Activated CD4-positive, alpha-beta T cell treated with anti-CD3 and anti-CD28 coated beads, Interleukin-2, amount 10 ng/mL, durations not matched to agents 24 days and 14 days (primary cell): Measurements from ENCODE around the gene TOMM5. TPM values are rescaled to one million over a fixed set of nuclear protein-coding genes. Genes with fewer than 3 reads are reported as not detected.
A peak's percentile ranks its signal among the peaks of the same experiment; 100 is the strongest.

Experiments used
- DNase-seq: peaks from one replicate; pipeline ENCODE4 v3.0.0; 2022
- H3K27ac Mint-ChIP-seq: one replicate; pipeline ENCODE4 v1.8.0; 2022; ENCODE audit warnings: mild to moderate bottlenecking, mixed read lengths
- H3K27me3 Mint-ChIP-seq: one replicate; pipeline ENCODE4 v1.8.0; 2022; ENCODE audit warnings: mixed read lengths
- H3K36me3 Mint-ChIP-seq: one replicate; pipeline ENCODE4 v1.8.0; 2022; ENCODE audit warnings: low read depth, mild to moderate bottlenecking, mixed read lengths
- H3K4me1 Mint-ChIP-seq: one replicate; pipeline ENCODE4 v1.8.0; 2021; ENCODE audit warnings: mixed read lengths
- H3K4me3 Mint-ChIP-seq: one replicate; pipeline ENCODE4 v1.8.0; 2022; ENCODE audit warnings: mild to moderate bottlenecking, moderate library complexity, mixed read lengths
- H3K9me3 Mint-ChIP-seq: one replicate; pipeline ENCODE4 v1.8.0; 2021; ENCODE audit warnings: mixed read lengths
- intact Hi-C: fragments of 100-400 bp; cut with micrococcal nuclease; formaldehyde crosslinking; loops from one replicate; pipeline ENCODE4 v1.15.1; 2023
- total RNA-seq: library from RNA; stranded (reverse); gene quantifications from 2 replicates; pipeline ENCODE4 v1.2.3, GENCODE V29; 2022

TOMM5 gene
- total RNA-seq, 1 donor from 2014 or later: 193 TPM

- no peak overlapping the region for H3K27ac Mint-ChIP-seq
- DNase-seq: no peak
- no peak overlapping the region for H3K4me3 Mint-ChIP-seq
- H3K4me1 Mint-ChIP-seq: peaks cover 10% of the 10 kb centered on the region
- peaks cover 33% of the 10 kb centered on the region for H3K27me3 Mint-ChIP-seq
- no peaks in the 10 kb centered on the region for H3K9me3 Mint-ChIP-seq
- H3K36me3 Mint-ChIP-seq: peaks cover 8% of the 10 kb centered on the region
- intact Hi-C loops: no loop called here
Measured at GRCh38 chr9:37596504-37596903, 4.1 kb upstream of the TOMM5 start.

- Mint-ChIP-seq H3K27ac (no peak overlapping the region), H3K36me3 (peaks cover 24% of the 10 kb centered on the region), H3K9me3 (no peaks in the 10 kb centered on the region), H3K4me3 (peak overlapping the region; percentile 43), H3K4me1 (peaks cover 21% of the 10 kb centered on the region), H3K27me3 (peaks cover 23% of the 10 kb centered on the region)
- intact Hi-C loops: loop anchor here (1.0 to 5.0 kb wide), 7 partner anchors 17 to 472 kb away; partner anchors contain the start of genes DCAF10, FBXO10, FRMPD1 and GRHPR
- DNase-seq: no peak
Measured at GRCh38 chr9:37593883-37594448, 1.6 kb upstream of the TOMM5 start.

DNA sequence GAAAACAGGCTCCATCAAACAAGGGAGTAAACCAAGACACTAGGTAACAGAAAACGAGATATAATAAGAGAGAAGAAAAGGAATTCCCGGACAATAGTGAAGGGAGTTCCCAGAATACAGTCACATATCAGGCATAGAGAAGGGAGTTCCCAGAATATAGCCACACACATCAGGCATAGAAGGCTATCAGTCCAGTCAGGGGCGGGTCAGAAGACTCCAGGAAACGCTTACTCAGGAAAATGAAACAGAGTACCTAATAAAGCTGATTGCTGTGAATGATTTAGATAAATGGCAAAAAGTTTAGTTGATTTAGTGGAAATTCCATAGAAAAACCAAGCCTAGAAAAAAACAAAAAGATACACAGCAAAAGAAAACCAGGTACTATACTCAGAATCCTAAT is 4.9 kb downstream of the TOMM5 start:
- H3K4me1 Mint-ChIP-seq: peaks cover 22% of the 10 kb centered on the region
- intact Hi-C loops: no loop called here
- DNase-seq: no peak
- peaks cover 75% of the 10 kb centered on the region for H3K36me3 Mint-ChIP-seq
- no peaks in the 10 kb centered on the region for H3K9me3 Mint-ChIP-seq
- H3K27ac Mint-ChIP-seq: no peak overlapping the region
- H3K27me3 Mint-ChIP-seq: peaks cover 2% of the 10 kb centered on the region
- no peak overlapping the region for H3K4me3 Mint-ChIP-seq

DNA sequence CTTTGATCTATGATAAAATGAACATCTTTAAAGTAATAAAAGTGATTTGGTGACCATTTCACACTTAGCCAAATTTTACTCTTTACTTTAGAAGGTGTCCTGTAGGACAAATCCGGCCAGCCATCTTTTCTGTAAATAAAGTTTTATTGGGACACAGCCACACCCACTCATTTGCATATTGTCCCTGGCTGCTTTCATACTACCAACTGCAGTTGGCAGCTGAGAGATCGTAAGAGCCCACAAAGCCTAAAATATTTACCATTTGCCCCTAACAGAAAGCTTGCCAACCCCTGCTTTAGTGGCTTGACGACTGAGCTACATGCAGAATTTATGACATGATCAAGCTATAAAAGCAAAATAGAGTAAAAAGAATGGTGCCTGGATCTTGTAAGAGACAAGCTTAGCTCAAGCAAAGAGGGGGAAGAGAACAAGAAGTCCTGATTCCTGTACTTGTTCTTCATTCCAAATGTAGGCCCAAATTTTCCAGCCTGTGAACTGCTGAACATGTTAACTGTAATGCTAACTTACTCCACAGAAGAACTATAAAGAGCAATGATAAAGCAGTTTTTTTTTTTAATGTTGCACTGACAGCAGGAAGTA is 8.8 kb downstream of the TOMM5 start:
- no peak for DNase-seq
- Mint-ChIP-seq H3K9me3 (no peaks in the 10 kb centered on the region), H3K27me3 (no peaks in the 10 kb centered on the region), H3K4me1 (peaks cover 8% of the 10 kb centered on the region), H3K36me3 (peaks cover 56% of the 10 kb centered on the region), H3K27ac (no peak overlapping the region), H3K4me3 (no peak overlapping the region)
- intact Hi-C loops: no loop called here

- Mint-ChIP-seq H3K4me1 (peaks cover 8% of the 10 kb centered on the region), H3K36me3 (peaks cover 49% of the 10 kb centered on the region), H3K4me3 (no peak overlapping the region), H3K27me3 (no peaks in the 10 kb centered on the region), H3K9me3 (no peaks in the 10 kb centered on the region), H3K27ac (peak overlapping the region; percentile 0)
- DNase-seq: peak; percentile 59
- intact Hi-C loops: no loop called here
Measured at GRCh38 chr9:37582548-37583157, 9.7 kb downstream of the TOMM5 start.

DNA sequence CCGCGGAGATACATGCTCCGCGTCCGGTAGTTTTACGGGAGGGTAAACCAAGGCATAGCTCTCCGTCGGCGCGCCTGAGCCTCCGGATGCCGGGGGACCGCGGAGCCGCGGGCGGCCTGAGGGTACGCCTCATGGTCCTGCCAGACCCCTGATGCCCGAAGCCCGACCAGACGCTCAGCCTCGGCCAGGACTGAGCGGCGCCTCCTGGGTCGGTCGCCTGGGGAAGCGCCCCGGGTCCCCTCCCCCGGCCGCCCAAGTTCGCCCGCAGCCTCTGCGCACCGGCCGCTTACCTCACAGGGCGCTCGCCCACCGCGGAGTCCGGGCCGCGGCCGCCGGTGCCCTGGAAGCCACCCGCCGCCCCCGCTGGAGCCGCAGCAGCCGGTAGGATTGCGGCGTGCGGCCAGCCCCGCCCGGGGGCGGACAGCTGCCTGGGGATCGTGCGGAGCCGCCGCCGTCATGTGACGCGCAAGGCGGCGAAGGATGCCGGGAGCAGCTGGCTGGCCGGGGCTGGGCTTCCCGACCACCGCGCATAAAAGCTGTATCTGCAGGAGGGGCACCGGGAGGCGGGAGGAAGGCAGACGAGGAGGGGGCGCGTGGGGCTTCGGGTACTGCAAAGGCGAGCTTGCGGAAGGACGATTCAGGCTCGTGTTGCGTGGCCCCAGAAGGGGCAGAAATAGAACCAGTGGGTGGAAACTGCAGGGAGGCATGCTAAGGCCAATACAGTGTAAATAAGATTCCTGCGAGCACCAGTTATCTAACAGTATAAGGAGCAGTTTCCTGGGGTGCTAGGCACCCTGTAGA is 16.3 kb downstream of the TOMM5 start, which contains the start of gene FBXO10:
Gene FBXO10 (minus strand): TSS at position 460 of the 801 bp plus-strand sequence. CDS start 34,612 bp downstream, outside the sequence.
- H3K27ac Mint-ChIP-seq: peak within 1 kb of the TSS; percentile 31
- peaks cover 10% of the 10 kb centered on the region for H3K27me3 Mint-ChIP-seq
- peaks cover 13% of the 10 kb centered on the region for H3K36me3 Mint-ChIP-seq
- intact Hi-C loops: loop anchor here (2.0 to 5.0 kb wide), 2 partner anchors 17 to 89 kb away; partner anchors contain the start of genes POLR1E and TOMM5
- peak; percentile 88 for DNase-seq
- H3K4me1 Mint-ChIP-seq: peaks cover 22% of the 10 kb centered on the region
- no peaks in the 10 kb centered on the region for H3K9me3 Mint-ChIP-seq
- peak within 1 kb of the TSS; percentile 90 for H3K4me3 Mint-ChIP-seq

GRCh38 chr9:37575511-37575914 is 16.9 kb downstream of the TOMM5 start:
- peaks cover 13% of the 10 kb centered on the region for H3K36me3 Mint-ChIP-seq
- no peaks in the 10 kb centered on the region for H3K9me3 Mint-ChIP-seq
- H3K27me3 Mint-ChIP-seq: peaks cover 10% of the 10 kb centered on the region
- H3K4me3 Mint-ChIP-seq: peak overlapping the region; percentile 78
- H3K4me1 Mint-ChIP-seq: peaks cover 22% of the 10 kb centered on the region
- intact Hi-C loops: loop anchor here (5.0 kb wide), 1 partner anchor 88 kb away; the partner anchor contains the start of gene POLR1E
- no peak overlapping the region for H3K27ac Mint-ChIP-seq
- no peak for DNase-seq

DNA sequence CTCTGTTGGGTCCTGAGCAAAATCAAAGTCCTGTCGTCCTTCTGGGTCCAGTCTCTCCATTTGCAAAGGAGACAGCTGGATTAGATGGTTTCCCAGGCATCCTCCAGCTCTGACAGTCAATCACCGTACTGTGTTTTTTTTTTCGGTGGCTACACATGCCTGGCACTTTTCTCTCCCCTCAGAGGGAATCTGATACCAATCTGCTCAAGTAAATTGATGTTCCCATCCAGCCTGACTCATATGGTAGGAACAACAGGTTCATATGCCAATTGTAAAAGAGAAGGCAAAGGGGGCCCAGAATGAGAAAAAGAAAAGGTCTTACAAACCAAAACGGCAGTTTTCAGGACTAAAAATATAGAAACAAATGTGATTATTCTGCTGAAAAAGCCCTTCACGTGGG is 17.4 kb downstream of the TOMM5 start:
- H3K27ac Mint-ChIP-seq: no peak overlapping the region
- peaks cover 22% of the 10 kb centered on the region for H3K4me1 Mint-ChIP-seq
- H3K4me3 Mint-ChIP-seq: peak overlapping the region; percentile 78
- intact Hi-C loops: loop anchor here (5.0 kb wide), 1 partner anchor 88 kb away; the partner anchor contains the start of gene POLR1E
- peaks cover 11% of the 10 kb centered on the region for H3K36me3 Mint-ChIP-seq
- no peaks in the 10 kb centered on the region for H3K9me3 Mint-ChIP-seq
- DNase-seq: no peak
- H3K27me3 Mint-ChIP-seq: peaks cover 10% of the 10 kb centered on the region

DNA sequence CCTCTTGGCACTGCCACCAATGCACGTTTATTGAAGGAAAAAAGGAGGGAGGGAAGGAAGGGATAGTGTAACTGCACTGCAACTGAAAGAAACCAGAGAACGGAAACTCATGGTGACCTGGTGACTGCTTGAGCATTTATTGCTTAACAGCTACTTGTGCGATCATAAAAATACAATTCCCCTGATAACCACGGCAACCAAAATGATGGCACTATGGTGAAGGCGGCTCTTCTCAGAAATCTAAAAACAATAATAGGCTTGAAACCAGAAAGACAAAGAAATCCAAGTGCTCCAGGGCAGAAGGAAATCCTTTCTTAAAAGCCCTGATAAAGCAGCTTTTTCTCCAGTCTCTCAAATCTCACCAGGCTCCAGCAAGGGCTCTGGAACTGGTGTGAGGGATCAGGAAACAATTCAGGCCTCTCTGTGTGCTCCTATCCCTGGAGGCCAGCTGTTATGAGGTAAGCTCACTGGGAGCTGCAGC is 18.1 kb downstream of the TOMM5 start:
- peaks cover 22% of the 10 kb centered on the region for H3K4me1 Mint-ChIP-seq
- no peak for DNase-seq
- no peaks in the 10 kb centered on the region for H3K9me3 Mint-ChIP-seq
- no peak overlapping the region for H3K27ac Mint-ChIP-seq
- peaks cover 11% of the 10 kb centered on the region for H3K36me3 Mint-ChIP-seq
- H3K27me3 Mint-ChIP-seq: peaks cover 10% of the 10 kb centered on the region
- no peak overlapping the region for H3K4me3 Mint-ChIP-seq
- intact Hi-C loops: no loop called here

DNA sequence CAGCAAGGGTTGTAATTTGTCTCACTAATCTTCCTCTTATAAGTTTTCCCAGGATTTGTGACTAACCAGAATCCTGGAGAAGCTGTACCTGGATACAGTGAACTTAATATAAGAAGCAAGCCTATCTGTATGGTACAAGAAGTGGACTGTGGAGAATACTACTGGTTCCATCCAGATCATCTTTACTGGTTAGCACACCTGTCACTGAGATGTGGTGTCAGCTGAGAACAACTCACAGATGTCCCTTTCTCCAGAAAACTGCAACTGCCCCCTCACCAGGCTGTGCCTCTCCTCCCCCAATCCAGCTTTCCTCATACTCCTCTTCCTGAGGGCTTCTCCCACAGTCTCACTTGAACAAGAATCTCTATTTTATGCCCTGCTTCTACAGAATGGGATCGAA is 21.1 kb downstream of the TOMM5 start:
- DNase-seq: no peak
- Mint-ChIP-seq H3K4me1 (peaks cover 14% of the 10 kb centered on the region), H3K27ac (no peak overlapping the region), H3K9me3 (no peaks in the 10 kb centered on the region), H3K27me3 (peaks cover 10% of the 10 kb centered on the region), H3K4me3 (no peak overlapping the region), H3K36me3 (peaks cover 1% of the 10 kb centered on the region)
- intact Hi-C loops: no loop called here

GRCh38 chr9:37566716-37567115 is 25.7 kb downstream of the TOMM5 start:
- intact Hi-C loops: no loop called here
- Mint-ChIP-seq H3K4me1 (peaks cover 2% of the 10 kb centered on the region), H3K27ac (no peak overlapping the region), H3K27me3 (no peaks in the 10 kb centered on the region), H3K4me3 (no peak overlapping the region), H3K9me3 (peaks cover 19% of the 10 kb centered on the region), H3K36me3 (peaks cover 5% of the 10 kb centered on the region)
- no peak for DNase-seq

- Mint-ChIP-seq H3K4me3 (no peak overlapping the region), H3K36me3 (peaks cover 5% of the 10 kb centered on the region), H3K9me3 (peaks cover 19% of the 10 kb centered on the region), H3K27me3 (no peaks in the 10 kb centered on the region), H3K27ac (no peak overlapping the region), H3K4me1 (peaks cover 2% of the 10 kb centered on the region)
- intact Hi-C loops: no loop called here
- DNase-seq: no peak
Measured at GRCh38 chr9:37565661-37566618, 26.5 kb downstream of the TOMM5 start.

- H3K27me3 Mint-ChIP-seq: no peaks in the 10 kb centered on the region
- DNase-seq: no peak
- intact Hi-C loops: no loop called here
- H3K27ac Mint-ChIP-seq: no peak overlapping the region
- H3K4me1 Mint-ChIP-seq: peaks cover 2% of the 10 kb centered on the region
- H3K9me3 Mint-ChIP-seq: peaks cover 19% of the 10 kb centered on the region
- no peak overlapping the region for H3K4me3 Mint-ChIP-seq
- H3K36me3 Mint-ChIP-seq: peaks cover 5% of the 10 kb centered on the region
Measured at GRCh38 chr9:37564916-37565315, 27.5 kb downstream of the TOMM5 start.
